Neutrophil (primary cell): ENCODE results near the gene KLHL21.

Source experiments
- H3K27ac ChIP-seq: fragments of 200-600 bp; sonication (generic); 2 replicates; pipeline ENCODE4 v1.5.1; 2016; ENCODE audit warnings: mild to moderate bottlenecking, moderate library complexity
- H3K27me3 ChIP-seq: fragments of 200-600 bp; sonication (generic); 2 replicates; pipeline ENCODE4 v1.6.0; 2016; ENCODE audit warnings: mild to moderate bottlenecking
- H3K36me3 ChIP-seq: fragments of 200-600 bp; sonication (generic); 2 replicates; pipeline ENCODE4 v1.5.1; 2017
- H3K4me1 ChIP-seq, 2 experiments: fragments of 200-600 bp in 1 of 2; sonication (generic) in 1 of 2; 1 replicate in 1 of 2; 2 replicates in 1 of 2; pipeline versions ENCODE4 v1.5.1 to v1.6.1; 2013 to 2016; ENCODE audit warnings: low read depth in 1 of 2, low read length in 1 of 2, mild to moderate bottlenecking in 1 of 2, moderate library complexity in 1 of 2; ENCODE audit not compliant: control insufficient read depth in 1 of 2, insufficient read depth in 1 of 2
- H3K4me3 ChIP-seq, 2 experiments: fragments of 200-600 bp in 1 of 2; sonication (generic) in 1 of 2; 1 replicate in 1 of 2; 2 replicates in 1 of 2; pipeline ENCODE4 v1.5.1; 2013 to 2016; ENCODE audit warnings: low read depth in 1 of 2, low read length in 1 of 2, mild to moderate bottlenecking in 1 of 2, moderate library complexity in 1 of 2
- H3K9me3 ChIP-seq: fragments of 200-600 bp; sonication (generic); 2 replicates; pipeline ENCODE4 v1.5.1; 2016
- TF ChIP-seq, protein P1 (sequence below): fragments of 200-600 bp; sonication (generic); IDR thresholded peaks from 2 replicates; pipeline ENCODE4 v1.5.1; 2016; ENCODE audit warnings: antibody characterized with exemption

Gene KLHL21

DNA sequence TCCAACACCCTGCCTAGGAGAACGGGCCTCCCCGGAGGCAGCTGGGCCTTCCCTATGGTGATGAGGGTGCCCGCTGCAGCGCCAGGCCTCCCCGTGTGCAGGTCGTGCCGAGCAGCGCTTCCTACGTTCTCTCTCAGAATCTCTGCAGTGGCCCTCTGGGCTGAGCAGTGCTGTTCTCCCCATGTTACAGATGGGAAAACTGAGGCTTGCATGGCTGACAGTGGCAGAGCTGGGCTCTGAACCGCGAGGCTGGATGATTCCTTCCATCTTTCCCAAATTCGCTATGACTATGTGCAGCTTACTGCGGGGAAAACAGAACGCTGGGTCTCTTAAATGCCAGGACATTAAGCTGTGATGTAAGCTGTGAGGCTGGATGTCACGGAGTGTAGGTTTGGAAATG is 8.9 kb downstream of the KLHL21 start:
- peaks cover 100% of the 10 kb centered on the region for H3K36me3 ChIP-seq
- H3K27ac ChIP-seq: no peak overlapping the region
- no peaks in the 10 kb centered on the region for H3K27me3 ChIP-seq
- no peak overlapping the region for H3K4me3 ChIP-seq
- H3K4me1 ChIP-seq: peaks cover 67 to 69% of the 10 kb centered on the region in 2 experiments
- no peaks in the 10 kb centered on the region for H3K9me3 ChIP-seq
- TF ChIP-seq, protein P1, sequence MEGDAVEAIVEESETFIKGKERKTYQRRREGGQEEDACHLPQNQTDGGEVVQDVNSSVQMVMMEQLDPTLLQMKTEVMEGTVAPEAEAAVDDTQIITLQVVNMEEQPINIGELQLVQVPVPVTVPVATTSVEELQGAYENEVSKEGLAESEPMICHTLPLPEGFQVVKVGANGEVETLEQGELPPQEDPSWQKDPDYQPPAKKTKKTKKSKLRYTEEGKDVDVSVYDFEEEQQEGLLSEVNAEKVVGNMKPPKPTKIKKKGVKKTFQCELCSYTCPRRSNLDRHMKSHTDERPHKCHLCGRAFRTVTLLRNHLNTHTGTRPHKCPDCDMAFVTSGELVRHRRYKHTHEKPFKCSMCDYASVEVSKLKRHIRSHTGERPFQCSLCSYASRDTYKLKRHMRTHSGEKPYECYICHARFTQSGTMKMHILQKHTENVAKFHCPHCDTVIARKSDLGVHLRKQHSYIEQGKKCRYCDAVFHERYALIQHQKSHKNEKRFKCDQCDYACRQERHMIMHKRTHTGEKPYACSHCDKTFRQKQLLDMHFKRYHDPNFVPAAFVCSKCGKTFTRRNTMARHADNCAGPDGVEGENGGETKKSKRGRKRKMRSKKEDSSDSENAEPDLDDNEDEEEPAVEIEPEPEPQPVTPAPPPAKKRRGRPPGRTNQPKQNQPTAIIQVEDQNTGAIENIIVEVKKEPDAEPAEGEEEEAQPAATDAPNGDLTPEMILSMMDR: no peak

DNA sequence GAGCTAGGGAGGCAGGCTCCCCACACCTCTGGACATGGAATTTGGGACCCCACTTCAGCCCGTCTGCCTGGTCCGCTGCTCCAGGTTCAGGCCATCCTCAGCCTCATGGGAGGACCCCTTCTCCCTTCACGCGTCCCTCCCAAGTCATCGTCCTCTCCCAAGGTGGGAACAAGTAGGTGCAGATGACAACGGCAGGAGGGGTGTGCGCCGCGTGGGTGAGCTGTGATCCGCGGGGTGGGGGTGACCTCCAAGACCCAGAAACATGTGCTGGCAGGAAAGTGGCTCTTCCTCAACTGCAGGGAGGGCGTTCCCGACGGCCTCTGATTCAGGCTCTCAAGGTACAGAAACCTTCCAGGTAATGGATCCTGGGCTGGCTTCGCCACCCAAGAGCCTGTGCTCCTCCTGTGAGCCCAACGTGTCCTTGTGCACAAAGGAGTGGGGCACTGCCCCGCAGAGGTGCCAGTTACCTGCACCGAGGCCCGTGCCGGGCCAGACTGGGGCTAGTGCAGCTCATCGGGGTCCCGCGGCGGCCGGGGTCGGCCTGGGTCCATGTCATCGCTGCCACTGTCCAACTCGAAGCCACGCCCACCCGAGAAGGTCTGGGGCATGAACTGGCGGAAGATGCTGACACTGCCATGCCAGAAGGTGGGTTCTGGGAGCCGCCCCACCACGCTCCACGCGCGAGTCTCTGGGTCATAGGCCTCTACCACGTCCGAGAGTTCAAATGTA is 9.6 kb downstream of the KLHL21 start:
- Histone ChIP-seq H3K27me3 (no peaks in the 10 kb centered on the region), H3K4me3 (no peak overlapping the region), H3K36me3 (peaks cover 100% of the 10 kb centered on the region), H3K9me3 (no peaks in the 10 kb centered on the region), H3K4me1 (peaks cover 60 to 63% of the 10 kb centered on the region in 2 experiments), H3K27ac (peak overlapping the region; percentile 80)
- TF ChIP-seq, protein P1: no peak

DNA sequence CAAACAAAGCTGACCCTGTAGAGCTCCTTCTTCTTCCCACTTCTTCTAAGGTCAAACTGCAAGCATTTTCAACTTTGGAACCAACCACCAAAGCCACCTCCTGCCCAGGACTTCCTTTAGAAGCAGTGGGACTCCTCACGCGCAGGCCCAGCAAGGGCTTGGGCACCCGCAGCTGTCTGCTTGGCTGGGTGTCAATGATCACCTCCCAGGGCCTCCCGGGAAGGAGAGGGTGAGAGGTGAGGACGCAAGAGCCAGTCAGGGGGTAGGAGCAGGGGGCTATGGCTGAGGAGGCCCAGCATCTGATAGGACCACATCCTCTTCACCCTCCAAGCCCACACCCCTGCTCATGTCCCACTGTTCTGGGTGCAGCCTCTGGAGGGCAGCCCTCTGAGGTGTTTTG is 10.2 kb downstream of the KLHL21 start:
- Histone ChIP-seq H3K4me3 (no peak overlapping the region), H3K27ac (peak overlapping the region; percentile 80), H3K36me3 (peaks cover 100% of the 10 kb centered on the region), H3K4me1 (peaks cover 54 to 57% of the 10 kb centered on the region in 2 experiments), H3K27me3 (no peaks in the 10 kb centered on the region), H3K9me3 (no peaks in the 10 kb centered on the region)
- TF ChIP-seq, protein P1: no peak

- Histone ChIP-seq H3K4me1 (peaks cover 46 to 49% of the 10 kb centered on the region in 2 experiments), H3K4me3 (peak overlapping the region in 1 of 2 experiments; percentile 24), H3K27ac (peak overlapping the region; percentile 80), H3K9me3 (no peaks in the 10 kb centered on the region), H3K36me3 (peaks cover 100% of the 10 kb centered on the region), H3K27me3 (no peaks in the 10 kb centered on the region)
- TF ChIP-seq, protein P1: no peak
Observed at GRCh38 chr1:6591644-6592043, 11.0 kb downstream of the KLHL21 start.

GRCh38 chr1:6591222-6591621 is 11.4 kb downstream of the KLHL21 start:
- H3K4me1 ChIP-seq: peaks cover 43 to 45% of the 10 kb centered on the region in 2 experiments
- TF ChIP-seq, protein P1: no peak
- peak overlapping the region; percentile 15 to 24 for H3K4me3 ChIP-seq
- peak overlapping the region; percentile 80 for H3K27ac ChIP-seq
- peaks cover 100% of the 10 kb centered on the region for H3K36me3 ChIP-seq
- H3K9me3 ChIP-seq: no peaks in the 10 kb centered on the region
- no peaks in the 10 kb centered on the region for H3K27me3 ChIP-seq
